Progenitor cell of endocrine pancreas (in vitro differentiated cells): ENCODE results near the gene CT47C1. TPM values are rescaled to one million over a fixed set of nuclear protein-coding genes. Genes with fewer than 3 reads are reported as not detected.

Experiments used
- DNase-seq: peaks from one replicate; pipeline ENCODE4 v3.0.0; 2021; ENCODE audit warnings: low spot score; ENCODE audit not compliant: unreplicated experiment
- H3K27ac Mint-ChIP-seq: 2 replicates; pipeline ENCODE4 v1.8.0; 2021; ENCODE audit warnings: mild to moderate bottlenecking, moderate library complexity, mixed read lengths
- H3K27me3 Mint-ChIP-seq: 2 replicates; pipeline ENCODE4 v1.8.0; 2021; ENCODE audit warnings: mixed read lengths
- H3K36me3 Mint-ChIP-seq: 2 replicates; pipeline ENCODE4 v1.8.0; 2022; ENCODE audit warnings: mixed read lengths; ENCODE audit not compliant: insufficient read depth
- H3K4me1 Mint-ChIP-seq: 2 replicates; pipeline ENCODE4 v1.8.0; 2021; ENCODE audit warnings: low read depth, mixed read lengths
- H3K4me3 Mint-ChIP-seq: 2 replicates; pipeline ENCODE4 v1.8.0; 2021; ENCODE audit warnings: low read depth, mild to moderate bottlenecking, moderate library complexity, mixed read lengths
- H3K9me3 Mint-ChIP-seq: 2 replicates; pipeline ENCODE4 v1.8.0; 2021; ENCODE audit warnings: low read depth, mixed read lengths
- total RNA-seq: library from RNA; stranded (reverse); gene quantifications from 2 replicates; pipeline ENCODE4 v1.2.1, GENCODE V29; 2021
- TF ChIP-seq, protein P1 (sequence below): fragments of 200-600 bp; sonication (generic); IDR thresholded peaks from one replicate; pipeline ENCODE4 v1.5.0; 2021; ENCODE audit warnings: antibody characterized with exemption, mild to moderate bottlenecking; ENCODE audit not compliant: unreplicated experiment

Gene CT47C1
- total RNA-seq, 1 donor from 2014 or later: not detected

DNA sequence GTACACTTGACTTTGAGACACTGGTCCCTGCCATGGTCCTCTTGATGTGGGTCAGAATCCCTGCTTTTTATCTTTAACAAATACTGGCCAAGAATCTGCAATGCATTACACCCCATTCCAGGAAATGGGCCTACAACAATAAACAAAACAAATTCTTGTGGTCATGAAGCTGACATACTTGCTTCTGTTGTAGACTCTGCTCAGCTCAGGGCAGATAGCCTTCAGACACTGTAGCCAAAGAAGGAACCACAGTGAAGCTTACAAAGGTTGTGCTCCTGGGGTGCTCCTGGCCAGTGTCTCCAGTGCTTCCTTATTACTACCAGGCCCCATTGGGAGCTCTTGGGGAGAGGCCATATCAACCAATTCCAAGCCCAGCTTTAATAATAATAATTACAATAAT lies 33.0 kb downstream of the CT47C1 start:
- DNase-seq: no peak
- Mint-ChIP-seq H3K36me3 (no peaks in the 10 kb centered on the region), H3K27me3 (no peaks in the 10 kb centered on the region), H3K27ac (no peak overlapping the region), H3K9me3 (peaks cover 6% of the 10 kb centered on the region), H3K4me3 (no peak overlapping the region), H3K4me1 (no peaks in the 10 kb centered on the region)
- TF ChIP-seq, protein P1, sequence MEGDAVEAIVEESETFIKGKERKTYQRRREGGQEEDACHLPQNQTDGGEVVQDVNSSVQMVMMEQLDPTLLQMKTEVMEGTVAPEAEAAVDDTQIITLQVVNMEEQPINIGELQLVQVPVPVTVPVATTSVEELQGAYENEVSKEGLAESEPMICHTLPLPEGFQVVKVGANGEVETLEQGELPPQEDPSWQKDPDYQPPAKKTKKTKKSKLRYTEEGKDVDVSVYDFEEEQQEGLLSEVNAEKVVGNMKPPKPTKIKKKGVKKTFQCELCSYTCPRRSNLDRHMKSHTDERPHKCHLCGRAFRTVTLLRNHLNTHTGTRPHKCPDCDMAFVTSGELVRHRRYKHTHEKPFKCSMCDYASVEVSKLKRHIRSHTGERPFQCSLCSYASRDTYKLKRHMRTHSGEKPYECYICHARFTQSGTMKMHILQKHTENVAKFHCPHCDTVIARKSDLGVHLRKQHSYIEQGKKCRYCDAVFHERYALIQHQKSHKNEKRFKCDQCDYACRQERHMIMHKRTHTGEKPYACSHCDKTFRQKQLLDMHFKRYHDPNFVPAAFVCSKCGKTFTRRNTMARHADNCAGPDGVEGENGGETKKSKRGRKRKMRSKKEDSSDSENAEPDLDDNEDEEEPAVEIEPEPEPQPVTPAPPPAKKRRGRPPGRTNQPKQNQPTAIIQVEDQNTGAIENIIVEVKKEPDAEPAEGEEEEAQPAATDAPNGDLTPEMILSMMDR: no peak

DNA sequence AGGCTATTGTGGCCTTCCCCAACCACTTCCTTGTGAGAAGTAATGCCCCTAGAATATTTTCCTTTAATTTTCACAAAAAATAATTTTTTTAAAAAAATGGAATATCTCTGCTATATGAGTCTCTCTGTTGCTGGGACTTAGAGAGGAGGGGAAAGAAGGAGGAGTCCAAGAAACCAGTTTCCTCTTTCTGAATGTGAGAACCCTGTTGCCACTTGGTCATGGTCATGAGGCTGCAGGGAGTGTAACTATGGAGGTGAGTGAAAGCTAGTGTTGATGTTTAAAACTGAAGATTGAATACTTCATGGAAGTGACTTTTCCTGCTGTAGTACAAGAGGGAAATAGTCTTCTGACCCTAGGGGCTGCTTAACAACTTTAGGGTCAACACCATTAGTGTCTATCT lies 34.4 kb downstream of the CT47C1 start:
- DNase-seq: no peak
- Mint-ChIP-seq H3K27ac (no peak overlapping the region), H3K9me3 (peaks cover 6% of the 10 kb centered on the region), H3K27me3 (no peaks in the 10 kb centered on the region), H3K4me1 (no peaks in the 10 kb centered on the region), H3K4me3 (no peak overlapping the region), H3K36me3 (no peaks in the 10 kb centered on the region)
- TF ChIP-seq, protein P1: no peak

DNA sequence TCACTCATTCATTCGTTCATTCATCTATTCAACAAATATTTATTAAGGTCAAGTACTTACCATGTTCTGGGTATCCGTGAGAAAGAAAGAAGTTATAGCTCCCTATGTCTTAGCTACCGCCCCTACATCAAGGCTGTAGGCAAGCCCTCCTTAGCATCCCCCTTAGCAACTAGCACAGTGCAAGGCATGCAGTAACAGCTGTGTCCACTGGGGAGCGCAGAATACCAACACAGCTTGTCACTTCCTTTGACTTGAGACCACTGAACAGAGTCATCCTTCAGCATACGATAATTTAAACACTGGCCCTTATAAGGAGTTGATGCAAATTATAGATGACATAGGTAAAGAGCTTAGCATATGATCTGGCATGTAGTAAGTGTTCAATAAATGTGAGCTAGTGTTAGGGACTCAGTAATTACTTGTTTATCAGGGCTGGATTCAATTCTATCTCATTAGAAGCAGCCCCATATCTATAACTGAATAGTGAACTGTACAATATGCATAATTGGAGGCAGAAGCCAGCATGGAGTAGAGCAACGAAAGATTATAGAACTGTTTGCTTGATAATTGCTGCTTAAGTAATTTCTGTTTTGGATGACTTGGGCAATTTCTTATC lies 46.1 kb downstream of the CT47C1 start:
- TF ChIP-seq, protein P1: peak; percentile 64
- Mint-ChIP-seq H3K4me1 (no peaks in the 10 kb centered on the region), H3K36me3 (no peaks in the 10 kb centered on the region), H3K9me3 (peaks cover 14% of the 10 kb centered on the region), H3K4me3 (no peak overlapping the region), H3K27ac (no peak overlapping the region), H3K27me3 (no peaks in the 10 kb centered on the region)
- DNase-seq: peak; percentile 29

DNA sequence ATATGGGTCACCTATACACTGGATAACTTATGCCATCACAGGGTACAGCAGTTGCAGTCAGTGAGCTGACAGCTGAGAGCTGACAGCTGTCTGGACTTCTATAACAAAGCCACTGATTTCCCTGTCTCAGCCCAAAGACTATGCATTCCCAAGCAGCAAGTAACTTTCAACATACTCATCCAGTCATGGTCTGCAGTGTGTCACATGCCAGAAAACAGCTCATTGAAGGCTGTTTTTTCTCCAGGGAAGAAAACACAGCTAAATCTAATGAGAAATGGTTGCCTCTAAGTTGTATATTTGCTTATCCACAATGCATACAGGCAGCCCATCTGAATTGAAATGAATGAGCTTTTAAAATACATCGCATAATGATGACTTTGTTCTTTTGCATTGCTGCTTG lies 48.5 kb downstream of the CT47C1 start:
- Mint-ChIP-seq H3K36me3 (no peaks in the 10 kb centered on the region), H3K9me3 (peaks cover 13% of the 10 kb centered on the region), H3K27me3 (no peaks in the 10 kb centered on the region), H3K4me3 (no peak overlapping the region), H3K27ac (no peak overlapping the region), H3K4me1 (no peaks in the 10 kb centered on the region)
- no peak for DNase-seq
- TF ChIP-seq, protein P1: no peak

Other genes with a start within 250 kb of the CT47C1 start
- 2.3 and 3.2 TPM in 2 replicates for gene ZCCHC12, start 249.2 kb upstream of the CT47C1 start, total RNA-seq
- 0.96 and 1.5 TPM in 2 replicates for gene LONRF3, start 98.4 kb upstream of the CT47C1 start, total RNA-seq
- gene KIAA1210, start 54.8 kb downstream of the CT47C1 start, total RNA-seq: not detected in 2 replicates
- gene PGRMC1, start 163.3 kb downstream of the CT47C1 start, total RNA-seq: 144 and 147 TPM in 2 replicates